IMR-90 (cell line): ENCODE results near the gene DCLK1. TPM values are rescaled to one million over a fixed set of nuclear protein-coding genes. Genes with fewer than 3 reads are reported as not detected.

Experiments
- ATAC-seq: fragments of 200-7000 bp; cut with Tn5 transposase; 2 replicates; pipeline ENCODE4 v1.9.1; 2020; ENCODE audit warnings: low read depth, mild to moderate bottlenecking, moderate library complexity
- BruUV-seq: library from RNA; stranded (reverse); fragments of 400-500 nt; replicated peaks from 2 replicates; lab custom pipeline; 2021; lab: Mats Ljungman, UMichigan
- CTCF ChIA-PET: fragments of 300-600 bp; formaldehyde crosslinking; extraction: SDS; loops from one replicate; lab custom pipeline; 2021; ENCODE audit warnings: antibody characterized with exemption; lab: Yijun Ruan, JAX
- POLR2A ChIA-PET: fragments of 300-600 bp; sonication (Branson Sonifier 250); formaldehyde crosslinking; loops from one replicate; lab custom pipeline; 2022; ENCODE audit warnings: antibody characterized with exemption; ENCODE audit not compliant: unreplicated experiment; lab: Charles Lee
- DNase-seq: peaks from one replicate; pipeline ENCODE4 v3.0.0; 2013
- H2AFZ ChIP-seq: replicated peaks from 2 replicates; pipeline ENCODE3; 2013; ENCODE audit warnings: low read length, mild to moderate bottlenecking; ENCODE audit not compliant: poor library complexity
- H2AK5ac ChIP-seq: 2 replicates; pipeline ENCODE4 v1.6.1; 2013; ENCODE audit warnings: low read depth, low read length, inconsistent platforms
- H2AK9ac ChIP-seq: replicated peaks from 2 replicates; pipeline ENCODE3; 2013; ENCODE audit warnings: mild to moderate bottlenecking, low read depth, low read length, moderate library complexity; ENCODE audit not compliant: poor library complexity
- H2BK120ac ChIP-seq: 2 replicates; pipeline ENCODE4 v1.6.1; 2013; ENCODE audit warnings: low read depth, low read length, inconsistent platforms
- H2BK15ac ChIP-seq: 3 replicates; pipeline ENCODE4 v1.6.1; 2013; ENCODE audit warnings: low read depth, low read length, inconsistent platforms
- H2BK20ac ChIP-seq: 2 replicates; pipeline ENCODE4 v1.6.1; 2013; ENCODE audit warnings: low read depth, mild to moderate bottlenecking, inconsistent platforms, low read length, moderate library complexity
- H2BK5ac ChIP-seq: 2 replicates; pipeline ENCODE4 v1.6.1; 2013; ENCODE audit warnings: mild to moderate bottlenecking, low read depth, low read length, inconsistent platforms; ENCODE audit not compliant: poor library complexity, severe bottlenecking
- H3K14ac ChIP-seq: replicated peaks from 2 replicates; pipeline ENCODE4 v1.6.1; 2013; ENCODE audit warnings: low read depth, low read length, inconsistent platforms
- H3K18ac ChIP-seq: 2 replicates; pipeline ENCODE4 v1.6.1; 2013; ENCODE audit warnings: low read depth, low read length, control low read depth
- H3K23ac ChIP-seq: 2 replicates; pipeline ENCODE4 v1.6.1; 2013; ENCODE audit warnings: low read depth, low read length, inconsistent platforms
- H3K27ac ChIP-seq: 2 replicates; pipeline ENCODE4 v1.5.1; 2013; ENCODE audit warnings: mild to moderate bottlenecking, control low read depth, low read length; ENCODE audit not compliant: insufficient read depth
- H3K27me3 ChIP-seq: 2 replicates; pipeline ENCODE4 v1.6.1; 2013; ENCODE audit warnings: low read length; ENCODE audit not compliant: control insufficient read depth, insufficient read depth
- H3K36me3 ChIP-seq: 2 replicates; pipeline ENCODE4 v1.6.1; 2013; ENCODE audit warnings: low read length, mixed read lengths; ENCODE audit not compliant: control insufficient read depth, insufficient read depth
- H3K4ac ChIP-seq: 2 replicates; pipeline ENCODE4 v1.6.1; 2013; ENCODE audit warnings: low read depth, low read length, inconsistent platforms
- H3K4me1 ChIP-seq: 2 replicates; pipeline ENCODE4 v1.6.1; 2013; ENCODE audit warnings: low read length, mixed read lengths; ENCODE audit not compliant: control insufficient read depth, insufficient read depth
- H3K4me2 ChIP-seq: 2 replicates; pipeline ENCODE4 v1.6.1; 2013; ENCODE audit warnings: low read depth, mild to moderate bottlenecking, control low read depth, low read length, moderate library complexity
- H3K4me3 ChIP-seq: 2 replicates; pipeline ENCODE4 v1.5.1; 2013; ENCODE audit warnings: low read depth, mild to moderate bottlenecking, control low read depth, low read length, moderate library complexity; ENCODE audit not compliant: insufficient read depth
- H3K56ac ChIP-seq: 2 replicates; pipeline ENCODE4 v1.6.1; 2013; ENCODE audit warnings: low read length, inconsistent platforms; ENCODE audit not compliant: insufficient read depth; ENCODE audit errors: extremely low read depth
- H3K79me1 ChIP-seq, 2 experiments: 2 replicates each; pipeline ENCODE4 v1.6.1; 2013; ENCODE audit warnings: low read length in 2 of 2, inconsistent platforms in 1 of 2, low read depth in 1 of 2
- H3K9ac ChIP-seq: 2 replicates; pipeline ENCODE4 v1.6.1; 2013; ENCODE audit warnings: low read depth, low read length, control low read depth
- H3K9me1 ChIP-seq: 2 replicates; pipeline ENCODE4 v1.6.1; 2013; ENCODE audit warnings: low read length, inconsistent platforms; ENCODE audit not compliant: insufficient read depth
- H3K9me3 ChIP-seq: 2 replicates; pipeline ENCODE4 v1.6.1; 2013; ENCODE audit warnings: low read length; ENCODE audit not compliant: control insufficient read depth, insufficient read depth
- H4K20me1 ChIP-seq: 2 replicates; pipeline ENCODE4 v1.6.1; 2013; ENCODE audit warnings: low read length, inconsistent platforms; ENCODE audit not compliant: insufficient read depth
- H4K5ac ChIP-seq: 2 replicates; pipeline ENCODE4 v1.6.1; 2013; ENCODE audit warnings: mild to moderate bottlenecking, low read depth, low read length, control low read depth
- H4K8ac ChIP-seq, 2 experiments: 2 replicates each; pipeline ENCODE4 v1.6.1; 2013; ENCODE audit warnings: low read depth in 2 of 2, low read length in 2 of 2, control low read depth in 1 of 2, inconsistent platforms in 1 of 2
- H4K91ac ChIP-seq: 2 replicates; pipeline ENCODE4 v1.6.1; 2013; ENCODE audit warnings: low read depth, low read length, inconsistent platforms; ENCODE audit not compliant: insufficient read depth
- CEBPB ChIP-seq: IDR thresholded peaks from 2 replicates; pipeline ENCODE4 v1.6.1; 2012; ENCODE audit warnings: low read depth, low read length, improper control_type of control experiment
- CHD1 ChIP-seq: IDR thresholded peaks from 2 replicates; pipeline ENCODE4 v1.6.1; 2012; ENCODE audit warnings: low read depth, low read length, improper control_type of control experiment
- ELK1 ChIP-seq: fragments of 150-350 bp; IDR thresholded peaks from 2 replicates; pipeline ENCODE4 v1.6.1; 2016; ENCODE audit warnings: low read depth, mild to moderate bottlenecking, low read length, moderate library complexity, borderline replicate concordance
- FOS ChIP-seq: fragments of 150-350 bp; IDR thresholded peaks from 2 replicates; pipeline ENCODE4 v1.6.1; 2016; ENCODE audit warnings: low read depth, low read length
- MAZ ChIP-seq: IDR thresholded peaks from 2 replicates; pipeline ENCODE4 v1.6.1; 2012; ENCODE audit warnings: low read depth, mild to moderate bottlenecking, low read length, improper control_type of control experiment, moderate library complexity, borderline replicate concordance
- NFE2L2 ChIP-seq: fragments of 150-350 bp; IDR thresholded peaks from 2 replicates; pipeline ENCODE4 v1.6.1; 2016; ENCODE audit warnings: low read depth, mild to moderate bottlenecking, low read length
- RFX5 ChIP-seq: IDR thresholded peaks from 2 replicates; pipeline ENCODE4 v1.8.0; 2012; ENCODE audit warnings: low read depth, mild to moderate bottlenecking, low read length, moderate library complexity
- SMC3 ChIP-seq: fragments of 150-350 bp; IDR thresholded peaks from 2 replicates; pipeline ENCODE4 v1.6.1; 2016; ENCODE audit warnings: low read depth, mild to moderate bottlenecking, antibody characterized with exemption, low read length, moderate library complexity
- WGBS, 2 experiments: methylation state at CpG; one replicate each; pipeline versions ENCODE4 v1.1.5 to v1.1.7; 2013; ENCODE audit warnings: missing lambda C conversion rate in 2 of 2; ENCODE audit not compliant: insufficient read length in 1 of 2; ENCODE audit errors: extremely low coverage in 2 of 2; 5-methylcytosine and 5-hydroxymethylcytosine counted together
- dilution Hi-C: fragments of 300-500 bp; cut with HindIII; formaldehyde crosslinking; loops from one replicate; pipeline ENCODE4 v1.14.3; 2018; ENCODE audit warnings: low sequenced_read_pairs; ENCODE audit not compliant: unreplicated experiment
- in situ Hi-C: fragments of 300-500 bp; cut with MboI; formaldehyde crosslinking; loops from 3 replicates; pipeline ENCODE4 v1.14.3; 2019; ENCODE audit warnings: low sequenced_read_pairs, inconsistent platforms, mixed read lengths
- intact Hi-C: fragments of 100-400 bp; cut with micrococcal nuclease; formaldehyde crosslinking; loops from 2 replicates; pipeline ENCODE4 v1.10.0; 2022
- polyA plus RNA-seq, 3 experiments: library from polyadenylated mRNA; depleted of rRNA; stranded (reverse); fragments of >200 nt; gene quantifications; 2 replicates each; pipeline ENCODE4 v1.2.3, GENCODE V29; 2012; ENCODE audit warnings: low replicate concordance in 1 of 3
- total RNA-seq: library from RNA; depleted of rRNA; stranded (reverse); fragments of >200 nt; gene quantifications from 2 replicates; pipeline ENCODE4 v1.2.3, GENCODE V29; 2012

Gene DCLK1
- total and polyA plus RNA-seq, 2 of the 4 experiments (the other 2 are of a cell fraction), result under 0.01 to 0.02 TPM

- dilution Hi-C loops, result no loop called here
- Histone ChIP-seq H3K14ac (no peak overlapping the region), H4K8ac (no peak overlapping the region), H2AK5ac (no peak overlapping the region), H3K23ac (no peak overlapping the region), H3K4me2 (no peak overlapping the region), H2BK5ac (no peak overlapping the region), H3K9ac (no peak overlapping the region), H3K36me3 (no peaks in the 10 kb centered on the region), H4K91ac (no peak overlapping the region), H2BK20ac (no peak overlapping the region), H2AK9ac (no peak overlapping the region), H3K4me1 (no peaks in the 10 kb centered on the region), H3K4ac (no peak overlapping the region), H3K56ac (no peak overlapping the region), H2BK120ac (no peak overlapping the region), H4K20me1 (no peaks in the 10 kb centered on the region), H3K9me3 (no peaks in the 10 kb centered on the region), H3K9me1 (no peaks in the 10 kb centered on the region), H2AFZ (no peak overlapping the region), H3K4me3 (no peak overlapping the region), H3K79me1 (no peaks in the 10 kb centered on the region), H2BK15ac (no peak overlapping the region), H3K18ac (no peak overlapping the region), H3K27ac (no peak overlapping the region), H4K5ac (no peak overlapping the region), H3K27me3 (no peaks in the 10 kb centered on the region)
- 35% methylated on average over 2 of the region's 9 CpGs; no CpG with 5 or more reads in 1 of the 2 experiments for WGBS, 2 experiments
- BruUV-seq, result no TSS peak
- POLR2A ChIA-PET, result no interaction called here
- CTCF ChIA-PET, result no interaction called here
- in situ Hi-C loops, result no loop called here
- no peak for ATAC-seq
- TF ChIP-seq MAZ, result no peak
- TF ChIP-seq NFE2L2, result no peak
- no peak for TF ChIP-seq SMC3
- TF ChIP-seq FOS, result no peak
- TF ChIP-seq CEBPB, result no peak
- no peak for TF ChIP-seq RFX5
- no peak for TF ChIP-seq CHD1
- TF ChIP-seq ELK1, result no peak
- intact Hi-C loops, result no loop called here
- DNase-seq, result no peak
Observed at GRCh38 chr13:36101157-36101556, 30.0 kb downstream of the DCLK1 start.
